GM18909 (cell line): ENCODE data around the gene PHACTR2.

ENCODE experiments used
- ATAC-seq: cut with Tn5 transposase; IDR thresholded peaks from one replicate; pipeline ENCODE4 v1.9.1; 2021; ENCODE audit warnings: mild to moderate bottlenecking; ENCODE audit not compliant: unreplicated experiment, poor library complexity

The PHACTR2 gene

GRCh38 chr6:143695969-143696663, 18.4 kb downstream of the PHACTR2 start:
- no peak for ATAC-seq

GRCh38 chr6:143696664-143697000, 18.9 kb downstream of the PHACTR2 start:
- no peak for ATAC-seq

GRCh38 chr6:143697076-143697800, 19.5 kb downstream of the PHACTR2 start:
- no peak for ATAC-seq

GRCh38 chr6:143698329-143698728, 20.6 kb downstream of the PHACTR2 start:
- ATAC-seq = no peak

- no peak for ATAC-seq
These were observed 21.1 kb downstream of the PHACTR2 start for GRCh38 chr6:143698759-143699429.

- ATAC-seq = no peak
These were observed 21.7 kb downstream of the PHACTR2 start for GRCh38 chr6:143699430-143699825.

- no peak for ATAC-seq
These were observed 23.1 kb downstream of the PHACTR2 start for GRCh38 chr6:143700684-143701348.

- ATAC-seq = no peak
These were observed 23.8 kb downstream of the PHACTR2 start for GRCh38 chr6:143701349-143702234.

GRCh38 chr6:143705569-143705968, 27.8 kb downstream of the PHACTR2 start:
- ATAC-seq = no peak

- ATAC-seq = no peak
These were observed 29.9 kb downstream of the PHACTR2 start for GRCh38 chr6:143707697-143708096.

GRCh38 chr6:143708889-143709288, 31.1 kb downstream of the PHACTR2 start:
- no peak for ATAC-seq

- ATAC-seq = no peak
These were observed 33.9 kb downstream of the PHACTR2 start for GRCh38 chr6:143711714-143712113.

- ATAC-seq = no peak
These were observed 40.7 kb downstream of the PHACTR2 start for GRCh38 chr6:143718472-143718871.

GRCh38 chr6:143721642-143722041, 43.9 kb downstream of the PHACTR2 start:
- ATAC-seq = no peak

GRCh38 chr6:143724876-143725275, 47.1 kb downstream of the PHACTR2 start:
- ATAC-seq = no peak

GRCh38 chr6:143726015-143726647, 48.4 kb downstream of the PHACTR2 start:
- ATAC-seq = no peak

- no peak for ATAC-seq
These were observed 49.3 kb downstream of the PHACTR2 start for GRCh38 chr6:143727035-143727434.

GRCh38 chr6:143731789-143732188, 54.0 kb downstream of the PHACTR2 start:
- no peak for ATAC-seq

- no peak for ATAC-seq
These were observed 54.8 kb downstream of the PHACTR2 start for GRCh38 chr6:143732536-143732935.

GRCh38 chr6:143733510-143733909, 55.7 kb downstream of the PHACTR2 start:
- ATAC-seq = no peak
